Retinal pigment epithelial cell (primary cell): Measurements from ENCODE around the gene ANKRD33.

Experiments used
- DNase-seq: peaks from one replicate; pipeline ENCODE4 v3.0.0-alpha.2; 2010; ENCODE audit warnings: low read depth
- H3K4me3 ChIP-seq: 2 replicates; pipeline ENCODE4 v1.5.1; 2011; ENCODE audit warnings: mild to moderate bottlenecking, low read length, control low read depth, moderate library complexity
- TF ChIP-seq, protein P1 (sequence below): conservative IDR thresholded peaks from 2 replicates; pipeline ENCODE4 v1.5.1; 2011; ENCODE audit warnings: low read depth, low read length, control low read depth, inconsistent platforms

Gene ANKRD33

DNA sequence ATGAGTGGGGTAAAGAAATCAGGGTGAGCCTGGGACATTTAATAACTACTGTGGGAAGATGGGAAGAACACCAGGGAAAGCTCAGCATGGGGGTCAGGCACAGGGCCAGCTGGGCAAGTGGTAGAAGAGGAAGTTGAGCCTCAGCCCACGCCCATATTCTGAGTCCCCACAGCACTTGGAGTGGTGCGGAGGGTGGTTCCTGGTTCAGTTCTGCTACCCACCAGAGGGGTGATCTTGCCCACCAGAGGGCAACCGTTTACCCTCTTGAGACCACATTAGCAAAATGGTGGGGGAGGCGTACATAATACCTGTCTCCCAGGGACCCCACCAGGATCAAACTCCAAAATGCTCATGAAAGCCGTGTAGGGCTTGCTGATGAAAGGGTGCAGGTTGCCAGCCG is 16.8 kb upstream of the ANKRD33 start:
- no peak overlapping the region for H3K4me3 ChIP-seq
- TF ChIP-seq, protein P1, sequence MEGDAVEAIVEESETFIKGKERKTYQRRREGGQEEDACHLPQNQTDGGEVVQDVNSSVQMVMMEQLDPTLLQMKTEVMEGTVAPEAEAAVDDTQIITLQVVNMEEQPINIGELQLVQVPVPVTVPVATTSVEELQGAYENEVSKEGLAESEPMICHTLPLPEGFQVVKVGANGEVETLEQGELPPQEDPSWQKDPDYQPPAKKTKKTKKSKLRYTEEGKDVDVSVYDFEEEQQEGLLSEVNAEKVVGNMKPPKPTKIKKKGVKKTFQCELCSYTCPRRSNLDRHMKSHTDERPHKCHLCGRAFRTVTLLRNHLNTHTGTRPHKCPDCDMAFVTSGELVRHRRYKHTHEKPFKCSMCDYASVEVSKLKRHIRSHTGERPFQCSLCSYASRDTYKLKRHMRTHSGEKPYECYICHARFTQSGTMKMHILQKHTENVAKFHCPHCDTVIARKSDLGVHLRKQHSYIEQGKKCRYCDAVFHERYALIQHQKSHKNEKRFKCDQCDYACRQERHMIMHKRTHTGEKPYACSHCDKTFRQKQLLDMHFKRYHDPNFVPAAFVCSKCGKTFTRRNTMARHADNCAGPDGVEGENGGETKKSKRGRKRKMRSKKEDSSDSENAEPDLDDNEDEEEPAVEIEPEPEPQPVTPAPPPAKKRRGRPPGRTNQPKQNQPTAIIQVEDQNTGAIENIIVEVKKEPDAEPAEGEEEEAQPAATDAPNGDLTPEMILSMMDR: no peak
- DNase-seq: no peak

DNA sequence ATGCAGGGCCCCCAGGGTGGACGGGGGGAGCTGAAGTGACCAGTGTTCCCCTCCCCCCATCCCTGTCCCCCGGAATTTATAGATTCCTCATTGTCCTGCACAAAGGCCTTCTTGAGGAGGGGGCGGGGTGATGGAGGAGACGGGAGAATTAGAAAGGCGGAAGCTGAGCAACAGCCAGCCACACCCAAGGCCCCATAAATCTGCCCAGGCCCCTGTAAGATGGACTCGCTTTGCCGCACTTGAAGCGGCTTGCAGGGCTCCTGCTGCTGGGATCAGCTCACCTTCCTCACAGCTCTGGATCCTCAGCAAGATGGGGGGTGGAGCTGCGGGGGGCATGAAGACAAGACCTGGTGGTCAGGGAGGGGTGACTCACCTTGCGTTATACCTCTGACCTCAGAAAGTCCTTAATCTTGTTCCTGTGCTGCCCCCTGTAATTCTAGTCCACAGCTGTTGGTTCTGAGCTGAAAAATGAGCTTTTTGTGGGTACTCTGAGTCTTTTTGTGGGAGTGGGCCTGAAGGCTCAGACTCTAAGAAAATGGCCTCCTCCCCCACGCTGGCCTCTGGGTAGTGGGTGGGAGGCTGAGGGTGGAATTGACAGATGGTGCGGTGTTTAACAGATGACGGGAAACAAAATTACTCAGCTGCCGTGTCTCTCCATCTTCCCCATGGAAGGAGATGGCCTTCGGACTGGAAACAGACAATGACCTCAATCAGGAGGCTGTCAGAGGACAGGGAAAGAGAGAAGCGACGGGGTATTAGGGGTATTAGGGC is 15.8 kb upstream of the ANKRD33 start:
- TF ChIP-seq, protein P1: no peak
- no peak overlapping the region for H3K4me3 ChIP-seq
- no peak for DNase-seq

DNA sequence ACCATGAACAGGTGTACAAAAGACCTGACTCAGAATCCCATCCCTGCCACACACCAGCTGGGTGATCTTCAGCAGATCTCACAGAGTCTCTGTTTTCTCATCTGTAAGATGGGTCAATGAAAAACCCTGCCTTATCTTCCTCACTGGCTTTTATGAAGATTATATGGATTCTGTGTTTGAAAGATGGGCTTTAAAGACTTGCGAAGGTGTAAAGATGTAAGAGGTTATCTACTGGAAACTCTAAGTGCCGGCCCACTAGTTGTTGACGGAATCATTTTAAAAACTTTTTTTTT is 15.3 kb upstream of the ANKRD33 start:
- H3K4me3 ChIP-seq: no peak overlapping the region
- TF ChIP-seq, protein P1: no peak
- no peak for DNase-seq

DNA sequence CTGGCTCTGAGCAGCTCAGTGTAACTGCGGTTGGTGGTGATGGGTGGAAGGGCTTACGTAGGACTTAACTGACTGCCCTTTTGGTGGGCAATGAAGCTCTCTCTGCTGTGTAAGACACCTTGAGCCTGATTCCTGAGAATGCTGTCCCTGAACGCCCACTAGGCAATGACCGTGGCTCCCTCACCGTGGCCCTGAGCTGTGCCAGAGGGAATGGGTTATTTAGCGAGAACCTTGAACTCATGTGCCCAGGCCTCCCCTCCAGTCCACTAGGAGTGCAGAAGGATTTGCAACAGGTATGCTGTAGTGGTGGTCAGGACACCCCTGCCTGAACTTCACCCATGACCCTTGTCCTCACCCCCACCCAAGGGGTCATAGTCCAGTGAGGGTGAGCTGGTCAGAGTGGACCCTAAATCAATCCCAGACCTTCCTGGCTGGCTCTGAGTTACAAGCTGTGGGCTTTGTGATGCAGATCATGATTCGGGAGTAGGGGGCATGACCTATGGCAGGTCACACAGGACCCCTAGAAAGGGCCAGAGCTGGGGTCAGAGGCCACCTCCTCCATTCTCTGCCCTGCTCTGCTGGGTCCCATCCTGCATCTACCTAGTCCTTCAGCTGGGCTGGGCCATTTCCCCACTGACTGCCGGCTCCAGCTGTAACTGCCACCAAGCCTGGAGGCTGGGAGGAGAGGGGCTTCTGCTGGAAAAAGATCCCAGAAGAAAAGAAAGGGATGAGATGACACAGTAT is 14.5 kb upstream of the ANKRD33 start:
- no peak for DNase-seq
- no peak overlapping the region for H3K4me3 ChIP-seq
- TF ChIP-seq, protein P1: no peak

DNA sequence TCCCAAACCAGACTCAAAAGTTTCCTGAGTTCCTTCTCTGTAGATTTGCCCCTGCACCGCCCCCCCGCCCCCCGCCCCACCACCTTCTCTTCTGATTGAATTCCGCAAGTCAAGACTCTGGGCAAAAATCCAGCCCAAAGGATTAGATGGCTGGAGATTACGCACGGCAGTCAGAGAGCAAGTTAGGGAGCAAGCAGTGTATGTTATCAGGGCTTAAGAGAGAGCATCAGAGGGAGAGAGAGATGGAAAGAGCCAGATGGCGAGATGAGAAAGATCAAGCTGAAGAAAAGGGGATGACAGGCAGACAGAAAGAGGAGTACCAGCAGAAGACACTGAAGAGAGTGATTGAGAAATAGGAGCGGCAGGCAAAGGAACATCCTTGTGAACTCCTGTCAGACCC is 13.9 kb upstream of the ANKRD33 start:
- TF ChIP-seq, protein P1: no peak
- peak; percentile 90 for DNase-seq
- H3K4me3 ChIP-seq: no peak overlapping the region

DNA sequence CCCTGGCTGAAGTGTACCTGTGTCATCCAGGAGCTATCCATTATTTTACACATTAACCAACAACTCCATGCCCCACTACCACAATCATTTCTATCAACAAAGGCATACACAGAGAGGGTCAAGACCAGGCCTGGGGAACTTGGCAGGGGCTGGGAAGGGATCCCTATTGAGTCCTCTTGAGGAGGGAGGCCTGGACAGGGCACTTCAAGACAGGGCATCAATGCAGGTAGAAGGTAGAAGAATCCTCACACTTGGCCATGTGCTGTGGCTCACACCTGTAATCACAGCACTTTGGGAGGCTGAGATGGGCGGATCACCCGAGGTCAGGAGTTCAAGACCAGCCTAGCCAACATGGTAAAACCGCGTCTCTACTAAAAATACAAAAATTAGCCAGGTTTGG is 13.4 kb upstream of the ANKRD33 start:
- H3K4me3 ChIP-seq: no peak overlapping the region
- DNase-seq: no peak

DNA sequence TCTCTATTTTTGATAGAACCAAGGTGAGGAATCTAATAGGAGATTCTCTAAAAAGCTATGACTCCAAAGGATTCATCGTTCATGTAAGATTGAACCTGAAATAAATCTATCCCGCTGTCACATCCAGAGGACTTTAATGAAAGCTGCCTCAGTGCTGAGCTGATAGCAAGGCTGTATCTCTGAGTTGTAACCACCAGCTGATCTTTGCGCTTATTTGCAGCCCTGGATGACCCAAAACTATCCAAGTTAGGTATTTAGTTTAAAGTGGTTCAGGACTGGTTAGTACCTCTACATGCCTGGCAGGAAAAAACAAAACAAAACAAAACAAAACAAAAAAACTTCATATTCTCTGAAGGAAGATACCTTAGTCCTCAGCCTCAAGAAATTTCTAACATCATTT is 8.8 kb upstream of the ANKRD33 start:
- no peak overlapping the region for H3K4me3 ChIP-seq
- no peak for DNase-seq
- TF ChIP-seq, protein P1: no peak

More for the DNA sequence above, 13.4 kb upstream of the ANKRD33 start:
- TF ChIP-seq, protein P1: no peak
